GM23338 (cell line): ENCODE measurements around the gene EEF1G. TPM values are rescaled to one million over a fixed set of nuclear protein-coding genes. Genes with fewer than 3 reads are reported as not detected.

Source experiments
- ATAC-seq: fragments of 200-7000 bp; cut with Tn5 transposase; 3 replicates; pipeline ENCODE4 v1.9.1; 2020
- DNase-seq: peaks from one replicate; pipeline ENCODE4 v3.0.0-alpha.2; 2015; ENCODE audit warnings: low spot score
- H2AFZ ChIP-seq: fragments of 200-600 bp; sonication (generic); 2 replicates; pipeline ENCODE4 v1.8.0; 2016; ENCODE audit warnings: antibody characterized with exemption, mild to moderate bottlenecking, moderate library complexity
- H3F3A ChIP-seq: fragments of 200-600 bp; sonication (generic); replicated peaks from 2 replicates; pipeline ENCODE4 v1.8.0; 2017; ENCODE audit warnings: antibody characterized with exemption, mixed run types, low read depth
- H3K27ac ChIP-seq: fragments of 200-600 bp; sonication (generic); 2 replicates; pipeline ENCODE4 v1.6.1; 2016; ENCODE audit warnings: low read depth
- H3K27me3 ChIP-seq: fragments of 200-600 bp; sonication (generic); 2 replicates; pipeline ENCODE4 v1.8.0; 2016; ENCODE audit warnings: mild to moderate bottlenecking, mixed run types, moderate library complexity; ENCODE audit not compliant: insufficient read depth
- H3K36me3 ChIP-seq: fragments of 200-600 bp; sonication (generic); 2 replicates; pipeline ENCODE4 v1.8.0; 2016; ENCODE audit warnings: mild to moderate bottlenecking; ENCODE audit not compliant: insufficient read depth
- H3K4me1 ChIP-seq: fragments of 200-600 bp; sonication (generic); 2 replicates; pipeline ENCODE4 v1.8.0; 2016; ENCODE audit warnings: mild to moderate bottlenecking, moderate library complexity; ENCODE audit not compliant: insufficient read depth
- H3K4me2 ChIP-seq: fragments of 200-600 bp; sonication (generic); 2 replicates; pipeline ENCODE4 v1.7.1; 2017; ENCODE audit warnings: mixed run types
- H3K4me3 ChIP-seq: fragments of 200-600 bp; sonication (generic); 2 replicates; pipeline ENCODE4 v1.6.1; 2016; ENCODE audit warnings: mixed run types
- H3K79me2 ChIP-seq: fragments of 200-600 bp; sonication (generic); replicated peaks from 2 replicates; pipeline ENCODE4 v1.8.0; 2017; ENCODE audit warnings: mild to moderate bottlenecking; ENCODE audit not compliant: insufficient read depth
- H3K9me2 ChIP-seq: fragments of 200-600 bp; sonication (generic); 2 replicates; pipeline ENCODE4 v1.8.0; 2017; ENCODE audit not compliant: insufficient read depth
- H4K20me1 ChIP-seq: fragments of 200-600 bp; sonication (generic); replicated peaks from 2 replicates; pipeline ENCODE4 v1.8.0; 2017; ENCODE audit warnings: mild to moderate bottlenecking; ENCODE audit not compliant: insufficient read depth
- H3K27ac Mint-ChIP-seq: 2 replicates; pipeline ENCODE4 v1.8.0; 2020; ENCODE audit warnings: inconsistent platforms, mild to moderate bottlenecking, moderate library complexity, mixed read lengths
- H3K27me3 Mint-ChIP-seq: 3 replicates; pipeline ENCODE4 v1.8.0; 2022; ENCODE audit warnings: low read depth, mild to moderate bottlenecking, moderate library complexity, mixed read lengths, inconsistent platforms; ENCODE audit not compliant: insufficient read depth, poor library complexity
- H3K36me3 Mint-ChIP-seq: 3 replicates; pipeline ENCODE4 v1.8.0; 2021; ENCODE audit warnings: low read depth, mild to moderate bottlenecking, inconsistent platforms, moderate library complexity, mixed read lengths
- H3K4me1 Mint-ChIP-seq: 3 replicates; pipeline ENCODE4 v1.8.0; 2020; ENCODE audit warnings: mild to moderate bottlenecking, inconsistent platforms, mixed read lengths
- H3K4me3 Mint-ChIP-seq: 3 replicates; pipeline ENCODE4 v1.8.0; 2021; ENCODE audit warnings: moderate library complexity, mild to moderate bottlenecking, inconsistent platforms, mixed read lengths
- H3K9me3 Mint-ChIP-seq: 3 replicates; pipeline ENCODE4 v1.8.0; 2020; ENCODE audit warnings: moderate library complexity, mild to moderate bottlenecking, inconsistent platforms, mixed read lengths
- EZH2 ChIP-seq: fragments of 200-600 bp; sonication (generic); IDR thresholded peaks from one replicate; pipeline ENCODE4 v1.8.0; 2017; ENCODE audit warnings: antibody characterized with exemption, mild to moderate bottlenecking, low read depth; ENCODE audit not compliant: unreplicated experiment
- polyA plus RNA-seq: library from polyadenylated mRNA; unstranded; fragments of >200 nt; fragmentation: Nextera tagmentation; extraction: Ambion mirVana; gene quantifications from 2 replicates; pipeline ENCODE4 v1.2.1, GENCODE V29; 2016
- total RNA-seq: library from RNA; depleted of rRNA; stranded (reverse); fragments of >200 nt; shearing (Covaris generic); gene quantifications from 2 replicates; pipeline ENCODE4 v1.2.3, GENCODE V29; 2014
- TF ChIP-seq, protein P1 (sequence below): fragments of 250-450 bp; sonication (Bioruptor Pico); IDR thresholded peaks from 2 replicates; pipeline ENCODE4 v1.5.0; 2020; ENCODE audit warnings: mild to moderate bottlenecking, moderate library complexity
- TF ChIP-seq, protein P2 (sequence below): IDR thresholded peaks from 2 replicates; pipeline ENCODE4 v1.6.1; 2016; ENCODE audit warnings: antibody characterized with exemption

Gene EEF1G
- total and polyA plus RNA-seq, 2 experiments from 2014 or later: 696 to 1,316 TPM

GRCh38 chr11:62615521-62615920 lies 41.8 kb upstream of the EEF1G start (continued):
- TF ChIP-seq, protein P1, sequence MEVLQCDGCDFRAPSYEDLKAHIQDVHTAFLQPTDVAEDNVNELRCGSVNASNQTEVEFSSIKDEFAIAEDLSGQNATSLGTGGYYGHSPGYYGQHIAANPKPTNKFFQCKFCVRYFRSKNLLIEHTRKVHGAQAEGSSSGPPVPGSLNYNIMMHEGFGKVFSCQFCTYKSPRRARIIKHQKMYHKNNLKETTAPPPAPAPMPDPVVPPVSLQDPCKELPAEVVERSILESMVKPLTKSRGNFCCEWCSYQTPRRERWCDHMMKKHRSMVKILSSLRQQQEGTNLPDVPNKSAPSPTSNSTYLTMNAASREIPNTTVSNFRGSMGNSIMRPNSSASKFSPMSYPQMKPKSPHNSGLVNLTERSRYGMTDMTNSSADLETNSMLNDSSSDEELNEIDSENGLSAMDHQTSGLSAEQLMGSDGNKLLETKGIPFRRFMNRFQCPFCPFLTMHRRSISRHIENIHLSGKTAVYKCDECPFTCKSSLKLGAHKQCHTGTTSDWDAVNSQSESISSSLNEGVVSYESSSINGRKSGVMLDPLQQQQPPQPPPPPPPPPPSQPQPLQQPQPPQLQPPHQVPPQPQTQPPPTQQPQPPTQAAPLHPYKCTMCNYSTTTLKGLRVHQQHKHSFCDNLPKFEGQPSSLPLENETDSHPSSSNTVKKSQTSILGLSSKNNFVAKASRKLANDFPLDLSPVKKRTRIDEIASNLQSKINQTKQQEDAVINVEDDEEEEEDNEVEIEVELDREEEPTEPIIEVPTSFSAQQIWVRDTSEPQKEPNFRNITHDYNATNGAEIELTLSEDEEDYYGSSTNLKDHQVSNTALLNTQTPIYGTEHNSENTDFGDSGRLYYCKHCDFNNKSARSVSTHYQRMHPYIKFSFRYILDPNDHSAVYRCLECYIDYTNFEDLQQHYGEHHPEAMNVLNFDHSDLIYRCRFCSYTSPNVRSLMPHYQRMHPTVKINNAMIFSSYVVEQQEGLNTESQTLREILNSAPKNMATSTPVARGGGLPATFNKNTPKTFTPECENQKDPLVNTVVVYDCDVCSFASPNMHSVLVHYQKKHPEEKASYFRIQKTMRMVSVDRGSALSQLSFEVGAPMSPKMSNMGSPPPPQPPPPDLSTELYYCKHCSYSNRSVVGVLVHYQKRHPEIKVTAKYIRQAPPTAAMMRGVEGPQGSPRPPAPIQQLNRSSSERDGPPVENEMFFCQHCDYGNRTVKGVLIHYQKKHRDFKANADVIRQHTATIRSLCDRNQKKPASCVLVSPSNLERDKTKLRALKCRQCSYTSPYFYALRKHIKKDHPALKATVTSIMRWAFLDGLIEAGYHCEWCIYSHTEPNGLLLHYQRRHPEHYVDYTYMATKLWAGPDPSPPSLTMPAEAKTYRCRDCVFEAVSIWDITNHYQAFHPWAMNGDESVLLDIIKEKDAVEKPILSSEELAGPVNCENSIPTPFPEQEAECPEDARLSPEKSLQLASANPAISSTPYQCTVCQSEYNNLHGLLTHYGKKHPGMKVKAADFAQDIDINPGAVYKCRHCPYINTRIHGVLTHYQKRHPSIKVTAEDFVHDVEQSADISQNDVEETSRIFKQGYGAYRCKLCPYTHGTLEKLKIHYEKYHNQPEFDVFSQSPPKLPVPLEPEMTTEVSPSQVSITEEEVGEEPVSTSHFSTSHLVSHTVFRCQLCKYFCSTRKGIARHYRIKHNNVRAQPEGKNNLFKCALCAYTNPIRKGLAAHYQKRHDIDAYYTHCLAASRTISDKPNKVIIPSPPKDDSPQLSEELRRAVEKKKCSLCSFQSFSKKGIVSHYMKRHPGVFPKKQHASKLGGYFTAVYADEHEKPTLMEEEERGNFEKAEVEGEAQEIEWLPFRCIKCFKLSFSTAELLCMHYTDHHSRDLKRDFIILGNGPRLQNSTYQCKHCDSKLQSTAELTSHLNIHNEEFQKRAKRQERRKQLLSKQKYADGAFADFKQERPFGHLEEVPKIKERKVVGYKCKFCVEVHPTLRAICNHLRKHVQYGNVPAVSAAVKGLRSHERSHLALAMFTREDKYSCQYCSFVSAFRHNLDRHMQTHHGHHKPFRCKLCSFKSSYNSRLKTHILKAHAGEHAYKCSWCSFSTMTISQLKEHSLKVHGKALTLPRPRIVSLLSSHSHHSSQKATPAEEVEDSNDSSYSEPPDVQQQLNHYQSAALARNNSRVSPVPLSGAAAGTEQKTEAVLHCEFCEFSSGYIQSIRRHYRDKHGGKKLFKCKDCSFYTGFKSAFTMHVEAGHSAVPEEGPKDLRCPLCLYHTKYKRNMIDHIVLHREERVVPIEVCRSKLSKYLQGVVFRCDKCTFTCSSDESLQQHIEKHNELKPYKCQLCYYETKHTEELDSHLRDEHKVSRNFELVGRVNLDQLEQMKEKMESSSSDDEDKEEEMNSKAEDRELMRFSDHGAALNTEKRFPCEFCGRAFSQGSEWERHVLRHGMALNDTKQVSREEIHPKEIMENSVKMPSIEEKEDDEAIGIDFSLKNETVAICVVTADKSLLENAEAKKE: no peak
- TF ChIP-seq, protein P2, sequence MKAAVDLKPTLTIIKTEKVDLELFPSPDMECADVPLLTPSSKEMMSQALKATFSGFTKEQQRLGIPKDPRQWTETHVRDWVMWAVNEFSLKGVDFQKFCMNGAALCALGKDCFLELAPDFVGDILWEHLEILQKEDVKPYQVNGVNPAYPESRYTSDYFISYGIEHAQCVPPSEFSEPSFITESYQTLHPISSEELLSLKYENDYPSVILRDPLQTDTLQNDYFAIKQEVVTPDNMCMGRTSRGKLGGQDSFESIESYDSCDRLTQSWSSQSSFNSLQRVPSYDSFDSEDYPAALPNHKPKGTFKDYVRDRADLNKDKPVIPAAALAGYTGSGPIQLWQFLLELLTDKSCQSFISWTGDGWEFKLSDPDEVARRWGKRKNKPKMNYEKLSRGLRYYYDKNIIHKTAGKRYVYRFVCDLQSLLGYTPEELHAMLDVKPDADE: no peak

GRCh38 chr11:62614275-62614674 lies 40.6 kb upstream of the EEF1G start:
- no peaks in the 10 kb centered on the region for H4K20me1 ChIP-seq
- peaks cover 11% of the 10 kb centered on the region; the same call in 1 of the 2 replicates for H3K27me3 ChIP-seq
- H3K27me3 Mint-ChIP-seq: peaks cover 25% of the 10 kb centered on the region
- no peaks in the 10 kb centered on the region for H3K9me2 ChIP-seq
- H3K79me2 ChIP-seq: no peaks in the 10 kb centered on the region
- peaks cover 16% of the 10 kb centered on the region for H3K36me3 Mint-ChIP-seq
- no peak overlapping the region for H3K4me2 ChIP-seq
- ATAC-seq (no peak), DNase-seq (no peak)
- peaks cover 32% of the 10 kb centered on the region for H3K4me1 Mint-ChIP-seq
- no peak overlapping the region; the same call in 1 of the 2 replicates for H3K27ac ChIP-seq
- H3K4me3 ChIP-seq: no peak overlapping the region
- no peak overlapping the region; the same call in 2 of the 3 replicates for H3K4me3 Mint-ChIP-seq
- H3F3A ChIP-seq: peaks cover 16% of the 10 kb centered on the region; the same call in 1 of the 2 replicates
- H3K4me1 ChIP-seq: peaks cover 8% of the 10 kb centered on the region; the same call in 1 of the 2 replicates
- peaks cover 4% of the 10 kb centered on the region; the same call in 2 of the 3 replicates for H3K9me3 Mint-ChIP-seq
- peak overlapping the region; percentile 81 for H3K27ac Mint-ChIP-seq
- no peak overlapping the region for H2AFZ ChIP-seq
- H3K36me3 ChIP-seq: no peaks in the 10 kb centered on the region
- TF ChIP-seq, protein P1: no peak
- TF ChIP-seq EZH2: no peak
